ENCODE data around the gene GIMAP6.
"Not testable (repeated sequence)": the region's sequence is repeated elsewhere in the genome, so short reads cannot be mapped to it uniquely, and the experiment has no call there.

Gene GIMAP6

DNA sequence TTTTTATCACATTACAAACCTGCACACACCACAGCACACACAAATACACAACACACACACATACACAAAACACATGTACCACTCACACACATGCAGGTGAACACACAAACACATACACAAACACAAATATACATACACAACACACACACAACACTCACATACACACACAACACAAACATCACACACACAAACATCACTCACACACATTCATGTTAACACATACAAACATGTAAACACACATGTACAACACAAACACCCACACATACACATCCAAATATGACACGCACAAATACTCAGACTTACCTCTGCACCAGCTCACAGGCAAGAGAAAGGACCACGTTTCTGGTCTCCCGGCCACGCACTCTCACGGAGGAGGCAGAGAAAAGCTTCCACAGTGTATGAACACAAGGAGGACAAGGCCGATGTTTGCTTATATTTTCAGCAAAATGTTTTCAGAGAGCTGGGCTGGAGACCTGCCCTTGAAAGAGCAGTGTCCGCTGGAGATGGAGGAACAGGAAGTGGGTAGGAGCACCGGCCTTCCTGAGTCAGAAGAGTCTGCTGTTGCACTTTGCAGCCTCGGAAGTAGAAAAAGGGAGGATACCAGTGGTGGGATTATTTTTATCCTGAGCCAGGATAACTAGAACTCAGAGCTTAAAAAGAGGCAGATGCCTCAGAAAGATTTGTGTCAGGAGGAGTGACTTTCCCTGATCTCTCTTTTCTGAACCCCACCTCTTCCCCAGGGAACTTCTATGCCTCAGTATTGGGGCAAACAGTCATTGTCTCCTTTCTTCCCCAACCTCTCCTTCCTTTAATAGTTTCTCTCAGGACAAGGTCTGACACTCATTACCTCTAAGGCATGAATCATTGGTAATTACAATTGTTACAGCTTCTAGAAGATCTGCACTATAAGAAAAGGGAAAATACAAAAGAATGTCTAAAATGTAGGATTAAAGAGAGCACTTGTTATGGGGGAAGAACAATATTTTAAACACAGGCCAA, at the start of gene GIMAP6:
TSS of gene GIMAP6 (minus strand) at position 520 of the 999 bp plus-strand sequence. CDS start 2,243 bp downstream, outside the sequence.
- no peak for DNase-seq (ENCODE audit: extremely low read depth, insufficient read length)
- peaks cover 10% of the 10 kb centered on the region for H3K36me3 ChIP-seq (ENCODE audit: control insufficient read depth, insufficient read depth, low read length)
- TF ChIP-seq, protein P1, sequence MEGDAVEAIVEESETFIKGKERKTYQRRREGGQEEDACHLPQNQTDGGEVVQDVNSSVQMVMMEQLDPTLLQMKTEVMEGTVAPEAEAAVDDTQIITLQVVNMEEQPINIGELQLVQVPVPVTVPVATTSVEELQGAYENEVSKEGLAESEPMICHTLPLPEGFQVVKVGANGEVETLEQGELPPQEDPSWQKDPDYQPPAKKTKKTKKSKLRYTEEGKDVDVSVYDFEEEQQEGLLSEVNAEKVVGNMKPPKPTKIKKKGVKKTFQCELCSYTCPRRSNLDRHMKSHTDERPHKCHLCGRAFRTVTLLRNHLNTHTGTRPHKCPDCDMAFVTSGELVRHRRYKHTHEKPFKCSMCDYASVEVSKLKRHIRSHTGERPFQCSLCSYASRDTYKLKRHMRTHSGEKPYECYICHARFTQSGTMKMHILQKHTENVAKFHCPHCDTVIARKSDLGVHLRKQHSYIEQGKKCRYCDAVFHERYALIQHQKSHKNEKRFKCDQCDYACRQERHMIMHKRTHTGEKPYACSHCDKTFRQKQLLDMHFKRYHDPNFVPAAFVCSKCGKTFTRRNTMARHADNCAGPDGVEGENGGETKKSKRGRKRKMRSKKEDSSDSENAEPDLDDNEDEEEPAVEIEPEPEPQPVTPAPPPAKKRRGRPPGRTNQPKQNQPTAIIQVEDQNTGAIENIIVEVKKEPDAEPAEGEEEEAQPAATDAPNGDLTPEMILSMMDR (IDR thresholded peaks at IDR 0.05; ENCODE audit: insufficient read depth, low read length, poor library complexity, severe bottlenecking): no peak
- H3K27me3 ChIP-seq (replicated peaks; ENCODE audit: control insufficient read depth, insufficient read depth, low read length): no peaks in the 10 kb centered on the region
- peak within 1 kb of the TSS; percentile 67 for H3K4me3 ChIP-seq (replicated peaks; ENCODE audit: low read depth, low read length)

DNA sequence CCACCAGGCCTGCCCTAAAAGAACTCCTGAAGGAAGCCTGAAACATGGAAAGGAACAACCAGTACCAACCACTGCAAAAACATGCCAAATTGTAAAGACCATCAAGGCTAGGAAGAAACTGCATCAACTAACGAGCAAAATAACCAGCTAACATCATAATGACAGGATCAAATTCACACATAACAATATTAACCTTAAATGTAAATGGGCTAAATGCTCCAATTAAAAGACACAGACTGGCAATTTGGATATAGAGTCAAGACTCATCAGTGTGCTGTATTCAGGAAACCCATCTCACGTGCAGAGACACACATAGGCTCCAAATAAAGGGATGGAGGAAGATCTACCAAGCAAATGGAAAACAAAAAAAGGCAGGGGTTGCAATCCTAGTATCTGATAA, 48.2 kb upstream of the GIMAP6 start:
- H3K36me3 ChIP-seq (ENCODE audit: control insufficient read depth, insufficient read depth, low read length); H3K27me3 ChIP-seq (replicated peaks; ENCODE audit: control insufficient read depth, insufficient read depth, low read length); DNase-seq (ENCODE audit: extremely low read depth, insufficient read length); H3K4me3 ChIP-seq (replicated peaks; ENCODE audit: low read depth, low read length): not testable (repeated sequence)

DNA sequence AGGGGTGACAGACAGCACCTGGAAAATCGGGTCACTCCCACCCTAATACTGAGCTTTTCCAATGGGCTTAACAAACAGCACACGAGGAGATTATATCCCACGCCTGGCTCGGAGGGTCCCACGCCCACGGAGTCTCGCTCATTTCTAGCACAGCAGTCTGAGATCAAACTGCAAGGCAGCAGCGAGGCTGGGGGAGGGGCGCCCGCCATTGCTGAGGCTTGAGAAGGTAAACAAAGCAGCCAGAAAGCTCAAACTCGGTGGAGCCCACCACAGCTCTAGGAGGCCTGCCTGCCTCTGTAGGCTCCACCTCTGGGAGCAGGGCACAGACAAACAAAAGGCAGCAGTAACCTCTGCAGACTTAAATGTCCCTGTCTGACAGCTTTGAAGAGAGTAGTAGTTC, 46.4 kb upstream of the GIMAP6 start:
- not testable (repeated sequence) for DNase-seq (ENCODE audit: extremely low read depth, insufficient read length); H3K27me3 ChIP-seq (replicated peaks; ENCODE audit: control insufficient read depth, insufficient read depth, low read length); H3K4me3 ChIP-seq (replicated peaks; ENCODE audit: low read depth, low read length); H3K36me3 ChIP-seq (ENCODE audit: control insufficient read depth, insufficient read depth, low read length)

DNA sequence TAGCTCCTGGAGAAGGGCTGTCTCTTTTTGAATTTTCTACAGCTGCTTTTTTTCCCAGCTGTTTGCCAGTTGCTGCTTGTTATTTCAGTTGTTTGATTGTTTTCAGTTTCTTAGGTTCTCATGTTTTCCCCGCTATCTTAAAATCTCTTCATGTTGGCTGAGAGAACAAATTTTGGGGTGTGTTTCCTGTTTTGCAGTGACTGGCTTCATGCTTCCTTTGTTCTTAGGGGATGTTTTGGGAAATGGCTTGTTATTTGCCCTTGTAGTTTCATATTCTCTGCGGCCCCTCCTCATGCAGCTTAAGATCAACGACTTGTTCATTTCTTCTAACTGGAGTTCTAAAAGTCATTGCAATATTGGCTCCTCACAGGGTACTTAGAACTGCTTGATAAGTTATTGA, 44.7 kb upstream of the GIMAP6 start:
- not testable (repeated sequence) for H3K4me3 ChIP-seq (replicated peaks; ENCODE audit: low read depth, low read length); H3K36me3 ChIP-seq (ENCODE audit: control insufficient read depth, insufficient read depth, low read length)

DNA sequence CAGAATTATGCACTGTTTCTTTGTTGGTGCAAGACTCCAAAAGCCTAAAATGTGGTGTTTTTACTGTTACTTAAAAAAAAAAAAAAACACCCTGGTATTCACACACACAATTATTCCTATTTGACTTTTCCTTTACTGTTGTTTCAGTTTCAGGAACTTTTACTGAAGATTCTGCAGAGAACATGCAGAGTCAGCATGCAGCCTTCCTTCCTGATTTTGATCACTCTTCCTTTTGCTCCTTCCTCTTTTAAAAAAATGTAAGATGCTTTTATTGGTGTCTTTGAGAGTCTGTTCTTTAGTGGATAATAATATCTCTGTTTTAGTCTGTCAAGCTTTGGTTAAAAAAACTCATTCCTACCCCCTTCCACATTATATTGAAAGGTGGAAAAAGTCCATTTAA, 44.1 kb upstream of the GIMAP6 start:
- not testable (repeated sequence) for H3K36me3 ChIP-seq (ENCODE audit: control insufficient read depth, insufficient read depth, low read length); DNase-seq (ENCODE audit: extremely low read depth, insufficient read length); H3K4me3 ChIP-seq (replicated peaks; ENCODE audit: low read depth, low read length); H3K27me3 ChIP-seq (replicated peaks; ENCODE audit: control insufficient read depth, insufficient read depth, low read length)

More for the DNA sequence above, 44.7 kb upstream of the GIMAP6 start:
- H3K27me3 ChIP-seq (replicated peaks; ENCODE audit: control insufficient read depth, insufficient read depth, low read length); DNase-seq (ENCODE audit: extremely low read depth, insufficient read length): not testable (repeated sequence)

DNA sequence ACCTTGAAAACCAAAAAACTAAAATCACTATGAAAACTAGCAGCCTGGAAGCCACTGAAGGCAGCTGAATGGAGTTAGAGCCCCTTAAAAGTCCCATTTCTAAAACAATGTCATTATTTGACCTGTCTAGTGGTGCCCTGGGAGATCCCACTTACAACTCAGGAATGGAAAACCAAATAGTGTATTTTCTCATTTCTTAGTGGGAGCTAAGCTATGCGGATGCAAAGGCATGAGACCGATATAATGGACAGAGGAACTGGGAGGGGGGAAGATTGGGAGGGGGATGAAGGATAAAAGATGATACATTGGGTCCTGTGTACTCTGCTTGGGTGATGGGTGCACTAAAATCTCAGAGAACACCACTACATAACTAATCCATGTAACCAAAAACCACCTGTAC, 43.5 kb upstream of the GIMAP6 start:
- Histone ChIP-seq H3K27me3 (replicated peaks; ENCODE audit: control insufficient read depth, insufficient read depth, low read length) (no peaks in the 10 kb centered on the region), H3K36me3 (ENCODE audit: control insufficient read depth, insufficient read depth, low read length) (no peaks in the 10 kb centered on the region), H3K4me3 (replicated peaks; ENCODE audit: low read depth, low read length) (no peak overlapping the region)
- DNase-seq (ENCODE audit: extremely low read depth, insufficient read length): no peak
- TF ChIP-seq, protein P1 (IDR thresholded peaks at IDR 0.05; ENCODE audit: insufficient read depth, low read length, poor library complexity, severe bottlenecking): no peak

DNA sequence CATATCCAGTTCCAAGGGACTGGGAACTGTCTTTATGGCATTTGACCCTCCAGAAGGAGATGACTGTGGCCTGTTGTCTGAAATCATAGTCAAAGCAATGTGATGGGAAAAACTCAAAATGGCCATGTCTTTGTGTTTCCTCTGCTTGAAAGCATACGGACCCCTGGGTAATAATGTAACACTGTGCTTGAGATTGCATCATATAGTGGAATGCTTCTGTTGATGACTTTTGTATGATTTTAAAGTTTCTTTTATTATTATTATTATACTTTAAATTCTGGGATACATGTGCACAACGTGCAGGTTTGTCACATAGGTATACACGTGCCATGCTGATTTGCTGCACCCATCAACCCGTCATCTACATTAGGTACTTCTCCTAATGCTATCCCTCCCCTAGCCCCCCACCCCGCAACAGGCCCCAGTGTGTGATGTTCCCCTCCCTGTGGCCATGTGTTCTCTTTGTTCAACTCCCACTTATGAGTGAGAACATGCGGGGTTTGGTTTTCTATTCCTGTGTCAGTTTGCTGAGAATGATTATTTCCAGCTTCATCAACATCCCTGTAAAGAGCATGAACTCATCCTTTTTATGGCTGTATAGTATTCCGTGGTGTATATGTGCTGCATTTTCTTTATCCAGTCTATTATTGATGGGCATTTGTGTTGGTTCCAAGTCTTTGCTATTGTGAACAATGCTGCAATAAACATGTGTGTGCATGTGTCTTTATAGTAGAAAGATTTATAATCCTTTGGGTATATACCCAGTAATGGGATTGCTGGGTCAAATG, 39.8 kb upstream of the GIMAP6 start:
- not testable (repeated sequence) for H3K27me3 ChIP-seq (replicated peaks; ENCODE audit: control insufficient read depth, insufficient read depth, low read length); H3K36me3 ChIP-seq (ENCODE audit: control insufficient read depth, insufficient read depth, low read length); DNase-seq (ENCODE audit: extremely low read depth, insufficient read length); H3K4me3 ChIP-seq (replicated peaks; ENCODE audit: low read depth, low read length)

DNA sequence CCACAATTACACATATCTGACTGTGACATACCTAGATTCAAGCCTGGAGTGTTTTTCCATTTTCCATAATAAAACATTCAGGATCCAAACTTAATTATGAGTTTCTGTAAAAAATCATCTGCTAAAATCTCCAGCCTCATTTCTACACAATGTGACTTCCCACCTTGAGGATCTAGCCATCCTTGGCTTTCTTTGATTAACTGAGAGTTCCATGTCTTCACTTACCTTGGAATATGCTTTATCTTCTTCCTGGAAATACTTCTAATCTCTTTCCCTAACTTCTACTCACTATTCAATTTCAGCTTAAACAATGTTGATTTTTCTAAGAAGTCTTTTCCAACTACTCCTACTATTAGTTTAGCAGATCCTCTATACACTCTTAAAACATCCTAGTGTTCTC, 36.8 kb upstream of the GIMAP6 start:
- DNase-seq (ENCODE audit: extremely low read depth, insufficient read length): no peak
- H3K4me3 ChIP-seq (replicated peaks; ENCODE audit: low read depth, low read length): no peak overlapping the region
- TF ChIP-seq, protein P1 (IDR thresholded peaks at IDR 0.05; ENCODE audit: insufficient read depth, low read length, poor library complexity, severe bottlenecking): no peak
- no peaks in the 10 kb centered on the region for H3K36me3 ChIP-seq (ENCODE audit: control insufficient read depth, insufficient read depth, low read length)
- H3K27me3 ChIP-seq (replicated peaks; ENCODE audit: control insufficient read depth, insufficient read depth, low read length): no peaks in the 10 kb centered on the region

All from GM06990 (cell line).